ENCODE measurements around the gene MROH9.

DNA sequence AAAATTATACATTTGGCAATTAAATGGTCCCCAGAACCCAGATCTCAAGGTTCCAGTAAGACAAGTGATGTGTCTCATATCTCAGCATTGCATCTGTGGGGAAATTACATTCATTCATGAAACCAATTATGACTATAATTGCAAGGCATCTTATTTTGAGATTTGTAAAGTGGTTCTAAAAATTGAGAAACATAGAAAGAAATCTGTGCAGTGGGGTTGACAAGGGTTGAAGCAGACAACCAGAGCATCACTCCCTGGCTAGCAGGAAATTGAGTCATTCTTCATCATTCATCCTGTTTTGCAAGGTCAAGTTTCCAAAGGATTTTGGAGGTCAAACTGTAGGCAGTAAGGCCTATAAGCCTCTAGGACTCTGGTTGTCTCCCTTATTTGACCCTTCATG is 25.1 kb upstream of the MROH9 start:
- TF ChIP-seq POLR2AphosphoS5 (IDR thresholded peaks at IDR 0.05) = no peak
- TF ChIP-seq, protein P1, sequence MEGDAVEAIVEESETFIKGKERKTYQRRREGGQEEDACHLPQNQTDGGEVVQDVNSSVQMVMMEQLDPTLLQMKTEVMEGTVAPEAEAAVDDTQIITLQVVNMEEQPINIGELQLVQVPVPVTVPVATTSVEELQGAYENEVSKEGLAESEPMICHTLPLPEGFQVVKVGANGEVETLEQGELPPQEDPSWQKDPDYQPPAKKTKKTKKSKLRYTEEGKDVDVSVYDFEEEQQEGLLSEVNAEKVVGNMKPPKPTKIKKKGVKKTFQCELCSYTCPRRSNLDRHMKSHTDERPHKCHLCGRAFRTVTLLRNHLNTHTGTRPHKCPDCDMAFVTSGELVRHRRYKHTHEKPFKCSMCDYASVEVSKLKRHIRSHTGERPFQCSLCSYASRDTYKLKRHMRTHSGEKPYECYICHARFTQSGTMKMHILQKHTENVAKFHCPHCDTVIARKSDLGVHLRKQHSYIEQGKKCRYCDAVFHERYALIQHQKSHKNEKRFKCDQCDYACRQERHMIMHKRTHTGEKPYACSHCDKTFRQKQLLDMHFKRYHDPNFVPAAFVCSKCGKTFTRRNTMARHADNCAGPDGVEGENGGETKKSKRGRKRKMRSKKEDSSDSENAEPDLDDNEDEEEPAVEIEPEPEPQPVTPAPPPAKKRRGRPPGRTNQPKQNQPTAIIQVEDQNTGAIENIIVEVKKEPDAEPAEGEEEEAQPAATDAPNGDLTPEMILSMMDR (IDR thresholded peaks at IDR 0.05; ENCODE audit: poor library complexity, severe bottlenecking) = no peak
- no peak for TF ChIP-seq RAD21 (conservative IDR thresholded peaks at IDR 0.05)
- no peak for TF ChIP-seq EP300 (conservative IDR thresholded peaks at IDR 0.05; ENCODE audit: poor library complexity, severe bottlenecking)
- TF ChIP-seq EZH2 (IDR thresholded peaks at IDR 0.05; ENCODE audit: borderline replicate concordance, insufficient read depth, low read length, poor library complexity, severe bottlenecking) = no peak

All from neural cell (in vitro differentiated cells).